ENCODE data around the gene EFCAB8.

EFCAB8 gene

DNA sequence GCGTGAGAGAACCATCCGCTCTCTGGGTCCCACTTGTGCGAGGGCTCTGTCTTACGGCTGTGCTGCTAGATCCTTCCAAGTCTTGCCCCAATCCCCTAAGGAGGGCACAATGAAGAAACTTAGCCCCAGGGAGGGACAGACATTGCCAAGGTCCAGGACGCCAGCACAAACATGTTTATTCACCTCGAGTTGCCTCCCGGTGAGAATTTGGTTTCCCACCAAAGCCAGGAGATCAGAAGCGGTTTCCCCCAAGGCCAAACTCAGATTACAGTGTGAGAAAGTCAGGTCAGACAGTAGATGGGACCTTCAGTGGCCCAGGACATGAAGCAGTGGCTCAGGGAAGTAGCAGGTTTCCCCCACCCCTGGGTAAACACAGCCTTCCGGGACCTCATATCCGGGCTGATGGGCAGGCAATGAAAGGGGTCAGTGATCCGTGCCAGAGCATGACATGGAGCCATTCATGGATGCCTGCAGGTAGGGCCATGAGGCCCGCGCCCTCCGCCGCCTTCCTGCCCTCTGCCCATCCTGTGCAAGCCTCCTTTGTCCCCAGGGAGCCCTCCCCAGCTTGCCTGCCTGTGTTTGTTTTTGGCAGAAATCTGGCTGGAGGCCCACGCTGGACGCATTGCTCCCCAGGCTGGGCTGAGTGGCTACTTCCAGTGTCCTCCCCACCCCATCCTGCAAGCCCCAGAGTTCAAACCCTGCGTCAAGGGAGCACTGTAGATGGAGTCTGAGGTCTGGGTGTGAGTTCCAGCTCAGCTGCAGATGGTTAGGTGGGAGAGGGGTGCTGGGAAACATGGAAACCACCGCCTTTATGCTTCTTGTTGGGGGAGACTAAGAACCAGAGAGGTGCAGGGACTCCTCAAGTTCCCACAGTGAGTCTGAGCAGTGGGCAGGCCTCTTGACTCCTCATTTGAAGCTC, 150.8 kb downstream of the EFCAB8 start:
- TF ChIP-seq, protein P1, sequence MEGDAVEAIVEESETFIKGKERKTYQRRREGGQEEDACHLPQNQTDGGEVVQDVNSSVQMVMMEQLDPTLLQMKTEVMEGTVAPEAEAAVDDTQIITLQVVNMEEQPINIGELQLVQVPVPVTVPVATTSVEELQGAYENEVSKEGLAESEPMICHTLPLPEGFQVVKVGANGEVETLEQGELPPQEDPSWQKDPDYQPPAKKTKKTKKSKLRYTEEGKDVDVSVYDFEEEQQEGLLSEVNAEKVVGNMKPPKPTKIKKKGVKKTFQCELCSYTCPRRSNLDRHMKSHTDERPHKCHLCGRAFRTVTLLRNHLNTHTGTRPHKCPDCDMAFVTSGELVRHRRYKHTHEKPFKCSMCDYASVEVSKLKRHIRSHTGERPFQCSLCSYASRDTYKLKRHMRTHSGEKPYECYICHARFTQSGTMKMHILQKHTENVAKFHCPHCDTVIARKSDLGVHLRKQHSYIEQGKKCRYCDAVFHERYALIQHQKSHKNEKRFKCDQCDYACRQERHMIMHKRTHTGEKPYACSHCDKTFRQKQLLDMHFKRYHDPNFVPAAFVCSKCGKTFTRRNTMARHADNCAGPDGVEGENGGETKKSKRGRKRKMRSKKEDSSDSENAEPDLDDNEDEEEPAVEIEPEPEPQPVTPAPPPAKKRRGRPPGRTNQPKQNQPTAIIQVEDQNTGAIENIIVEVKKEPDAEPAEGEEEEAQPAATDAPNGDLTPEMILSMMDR (conservative IDR thresholded peaks at IDR 0.05; ENCODE audit: low read depth, low read length), result no peak
- no peak overlapping the region for H3K4me3 ChIP-seq (IDR thresholded peaks at IDR 0.05; ENCODE audit: insufficient read depth, low read depth, low read length)
- H3K27ac ChIP-seq, result no peak overlapping the region
- no peak overlapping the region for H3K9ac ChIP-seq
- H3K27me3 ChIP-seq (ENCODE audit: insufficient read depth, low read depth), result peaks cover 41% of the 10 kb centered on the region
- H4K20me1 ChIP-seq (ENCODE audit: insufficient read depth), result no peaks in the 10 kb centered on the region
- no peaks in the 10 kb centered on the region for H3K36me3 ChIP-seq (ENCODE audit: insufficient read depth)
- no peak overlapping the region for H2AFZ ChIP-seq (ENCODE audit: low read depth)
- H3K4me2 ChIP-seq, result no peak overlapping the region
- H3K79me2 ChIP-seq (ENCODE audit: insufficient read depth, low read depth), result no peaks in the 10 kb centered on the region
- no peaks in the 10 kb centered on the region for H3K4me1 ChIP-seq (ENCODE audit: low read depth, poor library complexity, severe bottlenecking)

DNA sequence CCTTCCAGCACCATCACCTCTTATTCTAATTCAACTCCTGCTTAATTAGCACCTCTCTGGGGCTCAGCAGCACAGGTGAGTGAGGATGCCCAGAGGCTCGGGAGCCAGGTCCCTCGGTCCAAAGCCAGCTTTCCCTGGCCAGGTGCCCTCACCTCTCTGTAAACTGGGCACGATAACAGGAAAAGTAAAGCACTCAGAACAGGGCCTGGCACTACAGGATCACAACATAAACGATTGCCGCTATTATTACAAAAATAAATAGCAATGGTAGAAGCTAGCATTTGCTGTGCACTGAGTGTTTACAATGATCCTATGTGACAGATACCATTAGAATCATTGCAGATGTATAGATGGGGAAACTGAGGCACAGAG, 151.4 kb downstream of the EFCAB8 start:
- Histone ChIP-seq H2AFZ (ENCODE audit: low read depth) (no peak overlapping the region), H3K27me3 (ENCODE audit: insufficient read depth, low read depth) (peaks cover 45% of the 10 kb centered on the region), H3K9ac (no peak overlapping the region)

DNA sequence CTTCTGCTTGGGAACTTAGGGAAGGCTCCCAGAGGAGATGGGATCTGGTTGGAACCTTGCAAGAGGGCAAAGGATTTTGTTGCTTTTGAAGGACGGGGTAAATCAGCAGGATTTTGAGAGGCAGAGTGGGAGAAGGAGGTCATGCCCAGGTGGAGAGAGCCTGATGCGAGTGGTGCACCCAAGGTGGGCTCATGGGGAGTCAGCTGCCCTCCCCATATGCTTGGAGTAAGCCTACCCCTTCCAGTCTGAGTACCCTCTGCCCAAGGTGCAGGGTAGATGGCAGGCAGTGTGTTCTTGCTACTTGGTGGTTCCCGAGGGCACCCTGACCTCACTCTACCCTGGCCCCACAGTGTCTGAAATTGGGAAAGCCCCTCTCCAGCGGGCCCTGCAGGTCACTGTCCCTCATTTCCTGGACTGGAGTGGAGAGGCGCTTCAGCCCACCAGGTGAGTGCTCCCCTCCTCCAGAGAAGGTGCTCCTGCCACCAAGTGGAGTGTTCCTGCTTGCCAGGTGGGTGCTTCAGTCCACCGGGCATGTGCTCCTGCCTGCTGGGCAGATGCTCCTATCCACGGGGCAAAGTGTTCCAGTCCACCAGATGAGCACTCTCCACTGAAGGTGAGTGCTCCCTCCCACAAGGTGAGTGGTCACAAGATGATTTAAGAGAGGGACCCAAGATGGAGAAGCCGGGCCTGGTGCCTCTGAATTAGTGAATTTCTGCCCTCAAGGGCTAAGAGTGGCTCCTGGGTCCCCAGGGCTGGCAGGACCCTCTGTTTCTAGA, 152.1 kb downstream of the EFCAB8 start:
- Histone ChIP-seq H3K27ac (no peak overlapping the region), H3K36me3 (ENCODE audit: insufficient read depth) (no peaks in the 10 kb centered on the region), H2AFZ (ENCODE audit: low read depth) (no peak overlapping the region), H4K20me1 (ENCODE audit: insufficient read depth) (no peaks in the 10 kb centered on the region), H3K4me2 (no peak overlapping the region), H3K9ac (no peak overlapping the region), H3K4me1 (ENCODE audit: low read depth, poor library complexity, severe bottlenecking) (no peaks in the 10 kb centered on the region), H3K27me3 (ENCODE audit: insufficient read depth, low read depth) (peaks cover 45% of the 10 kb centered on the region), H3K79me2 (ENCODE audit: insufficient read depth, low read depth) (no peaks in the 10 kb centered on the region), H3K4me3 (IDR thresholded peaks at IDR 0.05; ENCODE audit: insufficient read depth, low read depth, low read length) (no peak overlapping the region)
- TF ChIP-seq, protein P1 (conservative IDR thresholded peaks at IDR 0.05; ENCODE audit: low read depth, low read length), result no peak

More for the DNA sequence above, 151.4 kb downstream of the EFCAB8 start:
- Histone ChIP-seq H3K4me1 (ENCODE audit: low read depth, poor library complexity, severe bottlenecking) (no peaks in the 10 kb centered on the region), H3K4me2 (no peak overlapping the region), H3K36me3 (ENCODE audit: insufficient read depth) (no peaks in the 10 kb centered on the region), H4K20me1 (ENCODE audit: insufficient read depth) (no peaks in the 10 kb centered on the region), H3K79me2 (ENCODE audit: insufficient read depth, low read depth) (no peaks in the 10 kb centered on the region), H3K4me3 (IDR thresholded peaks at IDR 0.05; ENCODE audit: insufficient read depth, low read depth, low read length) (no peak overlapping the region), H3K27ac (no peak overlapping the region)
- TF ChIP-seq, protein P1 (conservative IDR thresholded peaks at IDR 0.05; ENCODE audit: low read depth, low read length), result no peak

All from KMS-11 (cell line).